ENCODE measurements around the gene CHSY3.

CHSY3 gene

GRCh38 chr5:130021876-130022275 lies 117.6 kb downstream of the CHSY3 start:
- Histone ChIP-seq H3K9me3 (replicated peaks in 1 of 2; ENCODE audit: control insufficient read depth in 2 of 2, insufficient read depth in 1 of 2, low read depth in 1 of 2, low read length in 2 of 2) (no peaks in the 10 kb centered on the region), H3K14ac (ENCODE audit: low read length) (no peak overlapping the region), H2BK120ac (ENCODE audit: low read depth, low read length) (no peak overlapping the region), H3K4me1 (ENCODE audit: control insufficient read depth in 2 of 2, insufficient read depth in 1 of 2, low read depth in 1 of 2, low read length in 2 of 2) (peaks cover 0 to 3% of the 10 kb centered on the region in 2 donors), H3K4me2 (ENCODE audit: insufficient read depth, low read length, poor library complexity, severe bottlenecking) (no peak overlapping the region), H2AK5ac (ENCODE audit: low read depth, low read length) (no peak overlapping the region), H2BK15ac (ENCODE audit: low read length) (no peak overlapping the region), H3K79me1 (ENCODE audit: low read depth, low read length) (no peaks in the 10 kb centered on the region), H3K18ac (ENCODE audit: low read length) (no peak overlapping the region), H4K91ac (ENCODE audit: low read depth, low read length, poor library complexity) (no peak overlapping the region), H3K36me3 (replicated peaks in 1 of 2; ENCODE audit: control insufficient read depth in 2 of 2, insufficient read depth in 2 of 2, low read length in 2 of 2) (no peaks in the 10 kb centered on the region), H3K27ac (replicated peaks; ENCODE audit: low read length) (no peak overlapping the region), H2BK5ac (ENCODE audit: low read length) (no peak overlapping the region), H3K23ac (ENCODE audit: low read depth, low read length, poor library complexity) (no peak overlapping the region), H4K8ac (ENCODE audit: low read depth, low read length) (no peak overlapping the region), H2AFZ (ENCODE audit: low read length) (no peak overlapping the region), H3K27me3 (ENCODE audit: control insufficient read depth in 3 of 3, insufficient read depth in 3 of 3, low read depth in 1 of 3, low read length in 3 of 3) (no peaks in the 10 kb centered on the region), H3K4me3 (ENCODE audit: low read length in 2 of 2) (no peak overlapping the region), H3K4ac (ENCODE audit: low read length) (no peak overlapping the region), H3K9ac (ENCODE audit: low read depth, low read length, poor library complexity) (no peak overlapping the region), H2BK12ac (ENCODE audit: low read length) (no peak overlapping the region)
- DNase-seq (ENCODE audit: low spot score): no peak
- no CpG with 5 or more reads among the region's 4 CpGs for WGBS, 2 donors (ENCODE audit: extremely low coverage in 2 of 2, insufficient read length in 2 of 2, insufficient replicate concordance in 1 of 2)

DNA sequence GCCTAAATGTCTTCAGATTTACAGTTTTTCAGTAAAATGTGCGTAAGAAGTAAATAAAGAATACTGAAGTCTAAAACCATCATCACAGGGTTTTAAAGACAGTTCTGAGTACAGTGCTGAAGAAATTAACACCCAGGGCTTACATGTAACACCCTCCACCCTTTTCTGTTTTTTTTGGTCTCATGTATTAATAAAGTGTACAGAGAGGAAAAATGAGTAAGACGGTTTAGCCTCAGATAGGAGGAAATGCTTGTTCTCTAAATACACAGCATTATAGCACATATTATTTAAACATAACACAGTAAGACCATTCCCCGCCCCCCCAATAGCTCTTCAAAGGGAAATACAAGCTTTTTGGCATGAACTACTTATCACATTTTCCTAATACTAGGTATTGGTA lies 119.3 kb downstream of the CHSY3 start:
- no peak overlapping the region for H3K18ac ChIP-seq (ENCODE audit: low read length)
- H3K27ac ChIP-seq (replicated peaks; ENCODE audit: low read length): no peak overlapping the region
- no peak overlapping the region for H3K4me3 ChIP-seq (ENCODE audit: low read length in 2 of 2)
- H3K36me3 ChIP-seq (replicated peaks in 1 of 2; ENCODE audit: control insufficient read depth in 2 of 2, insufficient read depth in 2 of 2, low read length in 2 of 2): no peaks in the 10 kb centered on the region
- H2AFZ ChIP-seq (ENCODE audit: low read length): no peak overlapping the region
- no peak overlapping the region for H3K14ac ChIP-seq (ENCODE audit: low read length)
- H2AK5ac ChIP-seq (ENCODE audit: low read depth, low read length): no peak overlapping the region
- no peak overlapping the region for H2BK120ac ChIP-seq (ENCODE audit: low read depth, low read length)
- H2BK15ac ChIP-seq (ENCODE audit: low read length): no peak overlapping the region
- WGBS, 2 donors (ENCODE audit: extremely low coverage in 2 of 2, insufficient read length in 2 of 2, insufficient replicate concordance in 1 of 2): no CpG with 5 or more reads among the region's 3 CpGs
- no peak overlapping the region for H4K8ac ChIP-seq (ENCODE audit: low read depth, low read length)
- no peak for DNase-seq (ENCODE audit: low spot score)
- H3K27me3 ChIP-seq (ENCODE audit: control insufficient read depth in 3 of 3, insufficient read depth in 3 of 3, low read depth in 1 of 3, low read length in 3 of 3): no peaks in the 10 kb centered on the region
- H2BK12ac ChIP-seq (ENCODE audit: low read length): no peak overlapping the region
- no peak overlapping the region for H4K91ac ChIP-seq (ENCODE audit: low read depth, low read length, poor library complexity)
- no peak overlapping the region for H3K4me2 ChIP-seq (ENCODE audit: insufficient read depth, low read length, poor library complexity, severe bottlenecking)
- H3K23ac ChIP-seq (ENCODE audit: low read depth, low read length, poor library complexity): no peak overlapping the region
- peaks cover 0 to 2% of the 10 kb centered on the region in 2 donors for H3K4me1 ChIP-seq (ENCODE audit: control insufficient read depth in 2 of 2, insufficient read depth in 1 of 2, low read depth in 1 of 2, low read length in 2 of 2)
- H3K4ac ChIP-seq (ENCODE audit: low read length): no peak overlapping the region
- no peak overlapping the region for H3K9ac ChIP-seq (ENCODE audit: low read depth, low read length, poor library complexity)
- no peak overlapping the region for H2BK5ac ChIP-seq (ENCODE audit: low read length)
- H3K79me1 ChIP-seq (ENCODE audit: low read depth, low read length): no peaks in the 10 kb centered on the region
- H3K9me3 ChIP-seq (replicated peaks in 1 of 2; ENCODE audit: control insufficient read depth in 2 of 2, insufficient read depth in 1 of 2, low read depth in 1 of 2, low read length in 2 of 2): no peaks in the 10 kb centered on the region

- Histone ChIP-seq H2BK120ac (ENCODE audit: low read depth, low read length) (no peak overlapping the region), H3K4me2 (ENCODE audit: insufficient read depth, low read length, poor library complexity, severe bottlenecking) (no peak overlapping the region), H3K14ac (ENCODE audit: low read length) (no peak overlapping the region), H4K8ac (ENCODE audit: low read depth, low read length) (no peak overlapping the region), H2BK12ac (ENCODE audit: low read length) (no peak overlapping the region), H3K18ac (ENCODE audit: low read length) (no peak overlapping the region), H2BK15ac (ENCODE audit: low read length) (no peak overlapping the region), H3K36me3 (replicated peaks in 1 of 2; ENCODE audit: control insufficient read depth in 2 of 2, insufficient read depth in 2 of 2, low read length in 2 of 2) (no peaks in the 10 kb centered on the region), H2AFZ (ENCODE audit: low read length) (no peak overlapping the region), H3K23ac (ENCODE audit: low read depth, low read length, poor library complexity) (no peak overlapping the region), H3K27ac (replicated peaks; ENCODE audit: low read length) (no peak overlapping the region), H3K4ac (ENCODE audit: low read length) (no peak overlapping the region), H3K27me3 (ENCODE audit: control insufficient read depth in 3 of 3, insufficient read depth in 3 of 3, low read depth in 1 of 3, low read length in 3 of 3) (no peaks in the 10 kb centered on the region), H3K9ac (ENCODE audit: low read depth, low read length, poor library complexity) (no peak overlapping the region), H3K79me1 (ENCODE audit: low read depth, low read length) (no peaks in the 10 kb centered on the region), H3K9me3 (replicated peaks in 1 of 2; ENCODE audit: control insufficient read depth in 2 of 2, insufficient read depth in 1 of 2, low read depth in 1 of 2, low read length in 2 of 2) (no peaks in the 10 kb centered on the region), H2AK5ac (ENCODE audit: low read depth, low read length) (no peak overlapping the region), H4K91ac (ENCODE audit: low read depth, low read length, poor library complexity) (no peak overlapping the region), H2BK5ac (ENCODE audit: low read length) (no peak overlapping the region), H3K4me1 (ENCODE audit: control insufficient read depth in 2 of 2, insufficient read depth in 1 of 2, low read depth in 1 of 2, low read length in 2 of 2) (no peaks in the 10 kb centered on the region), H3K4me3 (ENCODE audit: low read length in 2 of 2) (no peak overlapping the region)
- no peak for DNase-seq (ENCODE audit: low spot score)
Observed at GRCh38 chr5:130024006-130024405, 119.7 kb downstream of the CHSY3 start.

DNA sequence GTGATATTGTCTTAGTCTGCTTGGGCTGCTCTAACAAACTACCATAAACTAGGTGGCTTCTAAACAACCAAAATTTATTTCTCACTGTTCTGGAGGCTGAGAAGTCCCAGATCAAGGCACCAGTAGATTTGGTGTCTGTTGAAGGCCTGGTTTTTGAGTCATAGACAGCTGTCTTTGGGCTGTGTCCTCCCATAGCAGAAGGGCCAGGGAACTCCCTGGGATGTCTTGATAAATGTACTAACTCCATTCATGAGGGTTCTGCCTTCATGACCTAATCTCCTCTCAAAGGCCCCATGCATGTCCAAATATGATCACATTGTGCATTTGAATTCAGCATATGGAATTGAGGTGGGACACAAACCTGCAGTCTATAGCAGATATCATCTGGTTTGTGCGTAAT lies 121.2 kb downstream of the CHSY3 start:
- Histone ChIP-seq H3K18ac (ENCODE audit: low read length) (no peak overlapping the region), H2BK5ac (ENCODE audit: low read length) (no peak overlapping the region), H2AK5ac (ENCODE audit: low read depth, low read length) (no peak overlapping the region), H3K4me1 (ENCODE audit: control insufficient read depth in 2 of 2, insufficient read depth in 1 of 2, low read depth in 1 of 2, low read length in 2 of 2) (no peaks in the 10 kb centered on the region), H4K8ac (ENCODE audit: low read depth, low read length) (no peak overlapping the region), H3K9me3 (replicated peaks in 1 of 2; ENCODE audit: control insufficient read depth in 2 of 2, insufficient read depth in 1 of 2, low read depth in 1 of 2, low read length in 2 of 2) (no peaks in the 10 kb centered on the region), H2BK15ac (ENCODE audit: low read length) (no peak overlapping the region), H3K27me3 (ENCODE audit: control insufficient read depth in 3 of 3, insufficient read depth in 3 of 3, low read depth in 1 of 3, low read length in 3 of 3) (no peaks in the 10 kb centered on the region), H2BK120ac (ENCODE audit: low read depth, low read length) (no peak overlapping the region), H4K91ac (ENCODE audit: low read depth, low read length, poor library complexity) (no peak overlapping the region), H3K36me3 (replicated peaks in 1 of 2; ENCODE audit: control insufficient read depth in 2 of 2, insufficient read depth in 2 of 2, low read length in 2 of 2) (no peaks in the 10 kb centered on the region), H3K14ac (ENCODE audit: low read length) (no peak overlapping the region), H2AFZ (ENCODE audit: low read length) (no peak overlapping the region), H3K27ac (replicated peaks; ENCODE audit: low read length) (no peak overlapping the region), H3K4me2 (ENCODE audit: insufficient read depth, low read length, poor library complexity, severe bottlenecking) (no peak overlapping the region), H3K4ac (ENCODE audit: low read length) (no peak overlapping the region), H3K4me3 (ENCODE audit: low read length in 2 of 2) (no peak overlapping the region), H3K9ac (ENCODE audit: low read depth, low read length, poor library complexity) (no peak overlapping the region), H3K23ac (ENCODE audit: low read depth, low read length, poor library complexity) (no peak overlapping the region), H3K79me1 (ENCODE audit: low read depth, low read length) (no peaks in the 10 kb centered on the region), H2BK12ac (ENCODE audit: low read length) (no peak overlapping the region)
- DNase-seq (ENCODE audit: low spot score): no peak
- WGBS, 2 donors (ENCODE audit: extremely low coverage in 2 of 2, insufficient read length in 2 of 2, insufficient replicate concordance in 1 of 2): no CpG with 5 or more reads among the region's 1 CpG

Data from neuronal stem cell (in vitro differentiated cells).